ENCODE results near the gene ST6GAL1. TPM values are rescaled to one million over a fixed set of nuclear protein-coding genes. Genes with fewer than 3 reads are reported as not detected.

ST6GAL1 gene
- total and polyA plus RNA-seq, 2 of the 13 experiments (the other 11 are each of a cell fraction or from before 2014, with no cell fraction given) = 79.9 to 164 TPM

GRCh38 chr3:186930143-186930640 is at the start of gene ST6GAL1 (continued):
- no peak for TF ChIP-seq PRDM15 (CRISPR knock-in tag; IDR thresholded peaks at IDR 0.05)
- TF ChIP-seq MAFK (conservative IDR thresholded peaks at IDR 0.05 in 1 of 2, IDR thresholded peaks at IDR 0.05 in 1 of 2; ENCODE audit: low read length in 2 of 2) = no peak
- TF ChIP-seq NRL (CRISPR knock-in tag; IDR thresholded peaks at IDR 0.05; ENCODE audit: borderline replicate concordance) = no peak; the same call in 1 of the 2 replicates
- no peak for TF ChIP-seq HOXA3 (CRISPR knock-in tag; IDR thresholded peaks at IDR 0.05)
- 0 out of 2 replicates have a peak, but pooled peaks have one; percentile 39 for TF ChIP-seq PRMT3 (CRISPR knock-in tag; IDR thresholded peaks at IDR 0.05; ENCODE audit: borderline replicate concordance, low read depth)
- no peak for TF ChIP-seq FOXK1 (CRISPR knock-in tag; IDR thresholded peaks at IDR 0.05; ENCODE audit: borderline replicate concordance, low read depth)
- no peak for TF ChIP-seq PLRG1 (conservative IDR thresholded peaks at IDR 0.05)
- no peak for TF ChIP-seq ZNF572 (CRISPR knock-in tag; IDR thresholded peaks at IDR 0.05)
- TF ChIP-seq TCF7 (IDR thresholded peaks at IDR 0.05; ENCODE audit: low read depth) = no peak
- TF ChIP-seq CCDC6 (CRISPR knock-in tag; IDR thresholded peaks at IDR 0.05) = 0 out of 2 replicates have a peak, but pooled peaks have one; percentile 4
- TF ChIP-seq NCOA2 (CRISPR knock-in tag; IDR thresholded peaks at IDR 0.05) = no peak
- 0 out of 2 replicates have a peak, but pooled peaks have one; percentile 24 for TF ChIP-seq HBP1 (CRISPR knock-in tag; IDR thresholded peaks at IDR 0.05; ENCODE audit: low read depth)
- TF ChIP-seq CERS6 (CRISPR knock-in tag; IDR thresholded peaks at IDR 0.05) = no peak
- TF ChIP-seq ZSCAN31 (CRISPR knock-in tag; IDR thresholded peaks at IDR 0.05; ENCODE audit: low read depth) = no peak
- no peak for TF ChIP-seq KLF9 (CRISPR knock-in tag; IDR thresholded peaks at IDR 0.05; ENCODE audit: low read depth)
- no peak for TF ChIP-seq ZNF800 (CRISPR knock-in tag; IDR thresholded peaks at IDR 0.05)
- no peak for TF ChIP-seq HOXA9 (CRISPR knock-in tag; IDR thresholded peaks at IDR 0.05; ENCODE audit: borderline replicate concordance)
- no peak for TF ChIP-seq GPBP1L1 (CRISPR knock-in tag; IDR thresholded peaks at IDR 0.05)
- no peak for TF ChIP-seq PCBP1 (IDR thresholded peaks at IDR 0.05; ENCODE audit: borderline replicate concordance, low read depth, low read length)
- peak; percentile 19; the same call in 1 of the 2 replicates for TF ChIP-seq KDM2A (CRISPR knock-in tag; IDR thresholded peaks at IDR 0.05; ENCODE audit: borderline replicate concordance, low read depth)

Data from HepG2 (cell line).